ENCODE data around the gene PHACTR3. TPM values are rescaled to one million over a fixed set of nuclear protein-coding genes. Genes with fewer than 3 reads are reported as not detected.

PHACTR3 gene
- total and polyA plus RNA-seq, 2 donors (not counting 3 experiments of a cell fraction or from before 2014, with no cell fraction given): not detected

DNA sequence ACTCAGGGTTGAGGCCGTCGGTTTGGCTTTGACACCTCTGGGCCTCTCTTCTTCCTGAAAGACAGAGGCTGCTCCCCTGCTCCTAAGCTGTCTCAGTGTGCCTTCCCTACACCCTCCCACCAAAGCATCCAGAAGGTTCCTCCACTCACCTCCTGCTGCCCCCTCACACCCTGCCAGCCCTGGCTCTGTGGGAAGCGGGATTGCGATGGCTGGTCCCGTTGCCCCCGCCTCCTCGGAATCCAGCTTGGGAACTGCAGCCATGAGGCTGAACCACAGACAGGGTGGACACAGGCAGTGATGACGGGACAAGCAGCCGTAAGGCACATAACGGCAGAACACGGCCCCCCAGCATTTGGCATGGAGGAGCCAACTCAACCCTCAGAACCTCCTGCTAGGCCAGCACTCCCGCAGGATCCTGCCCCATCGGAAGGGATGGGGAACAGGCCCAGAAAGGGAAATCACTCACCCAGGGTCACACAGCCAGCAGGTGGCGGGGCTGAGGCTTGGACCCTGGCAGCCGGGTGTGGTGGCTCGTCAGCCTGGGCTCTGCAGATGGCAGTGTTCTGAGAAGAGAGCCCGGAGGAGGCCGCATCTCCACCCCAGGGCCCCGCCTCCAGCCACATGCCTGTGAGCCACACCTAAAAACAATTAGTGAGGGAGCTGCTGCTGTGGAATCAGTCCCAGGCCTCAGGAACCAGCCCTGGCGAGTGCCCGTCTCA, 139.6 kb downstream of the PHACTR3 start:
- Histone ChIP-seq H3K4me1 (ENCODE audit: control insufficient read depth, extremely low read depth, insufficient read depth, low read length) (no peaks in the 10 kb centered on the region), H3K9me1 (replicated peaks; ENCODE audit: control insufficient read depth, extremely low read depth, insufficient read depth, low read length) (no peaks in the 10 kb centered on the region), H2AFZ (ENCODE audit: low read depth, low read length) (no peak overlapping the region), H3K27ac (ENCODE audit: insufficient read depth, low read depth, low read length) (no peak overlapping the region), H3K4me3 (replicated peaks in 1 of 3; ENCODE audit: insufficient read depth in 1 of 3, low read depth in 1 of 3, low read length in 3 of 3) (no peak overlapping the region), H3K9ac (replicated peaks; ENCODE audit: extremely low read depth, insufficient read depth, low read length) (no peak overlapping the region), H3K9me3 (replicated peaks; ENCODE audit: control insufficient read depth, insufficient read depth, low read length) (no peaks in the 10 kb centered on the region), H4K20me1 (replicated peaks; ENCODE audit: control insufficient read depth, extremely low read depth, insufficient read depth, low read length) (no peaks in the 10 kb centered on the region), H3K27me3 (ENCODE audit: control insufficient read depth in 2 of 2, insufficient read depth in 2 of 2, low read length in 2 of 2) (no peaks in the 10 kb centered on the region), H3K36me3 (ENCODE audit: control insufficient read depth in 2 of 2, extremely low read depth in 1 of 2, insufficient read depth in 2 of 2, low read length in 2 of 2) (no peaks in the 10 kb centered on the region), H3K79me2 (ENCODE audit: control insufficient read depth, insufficient read depth, low read length) (no peaks in the 10 kb centered on the region), H3K4me2 (ENCODE audit: insufficient read depth, low read length) (no peak overlapping the region)
- TF ChIP-seq GATA2 (IDR thresholded peaks at IDR 0.05; ENCODE audit: insufficient read depth, insufficient read length, low read depth, low read length) (no peak), EZH2 (IDR thresholded peaks at IDR 0.05; ENCODE audit: borderline replicate concordance, low read depth, low read length, severe bottlenecking) (no peak), FOS (IDR thresholded peaks at IDR 0.05; ENCODE audit: borderline replicate concordance, insufficient read depth, low read length) (no peak), JUN (IDR thresholded peaks at IDR 0.05; ENCODE audit: borderline replicate concordance, insufficient read depth, insufficient read length, low read depth) (no peak), MYC (IDR thresholded peaks at IDR 0.05; ENCODE audit: low read depth, low read length) (no peak), POLR2A (IDR thresholded peaks at IDR 0.05; ENCODE audit: low read depth, low read length) (no peak), POLR2AphosphoS5 (IDR thresholded peaks at IDR 0.05; ENCODE audit: insufficient read depth, low read depth, low read length) (no peak)
- TF ChIP-seq, protein P1, sequence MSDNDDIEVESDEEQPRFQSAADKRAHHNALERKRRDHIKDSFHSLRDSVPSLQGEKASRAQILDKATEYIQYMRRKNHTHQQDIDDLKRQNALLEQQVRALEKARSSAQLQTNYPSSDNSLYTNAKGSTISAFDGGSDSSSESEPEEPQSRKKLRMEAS (IDR thresholded peaks at IDR 0.05; ENCODE audit: insufficient read depth, insufficient read length): no peak
- TF ChIP-seq, protein P2, sequence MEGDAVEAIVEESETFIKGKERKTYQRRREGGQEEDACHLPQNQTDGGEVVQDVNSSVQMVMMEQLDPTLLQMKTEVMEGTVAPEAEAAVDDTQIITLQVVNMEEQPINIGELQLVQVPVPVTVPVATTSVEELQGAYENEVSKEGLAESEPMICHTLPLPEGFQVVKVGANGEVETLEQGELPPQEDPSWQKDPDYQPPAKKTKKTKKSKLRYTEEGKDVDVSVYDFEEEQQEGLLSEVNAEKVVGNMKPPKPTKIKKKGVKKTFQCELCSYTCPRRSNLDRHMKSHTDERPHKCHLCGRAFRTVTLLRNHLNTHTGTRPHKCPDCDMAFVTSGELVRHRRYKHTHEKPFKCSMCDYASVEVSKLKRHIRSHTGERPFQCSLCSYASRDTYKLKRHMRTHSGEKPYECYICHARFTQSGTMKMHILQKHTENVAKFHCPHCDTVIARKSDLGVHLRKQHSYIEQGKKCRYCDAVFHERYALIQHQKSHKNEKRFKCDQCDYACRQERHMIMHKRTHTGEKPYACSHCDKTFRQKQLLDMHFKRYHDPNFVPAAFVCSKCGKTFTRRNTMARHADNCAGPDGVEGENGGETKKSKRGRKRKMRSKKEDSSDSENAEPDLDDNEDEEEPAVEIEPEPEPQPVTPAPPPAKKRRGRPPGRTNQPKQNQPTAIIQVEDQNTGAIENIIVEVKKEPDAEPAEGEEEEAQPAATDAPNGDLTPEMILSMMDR (IDR thresholded peaks at IDR 0.05; ENCODE audit: extremely low read depth in 1 of 2, insufficient read depth in 1 of 2, low read depth in 1 of 2, low read length in 2 of 2): no peak
- dilution Hi-C loops (cut with MboI; ENCODE audit: extremely low pct_ligation_motif_present, low sequenced_read_pairs) (no loop called here), intact Hi-C loops (cut with micrococcal nuclease) (no loop called here)
- DNase-seq (ENCODE audit: low read depth, low spot score) (no peak), FAIRE-seq (no peak)
- ChIA-PET CTCF (no interaction called here), POLR2A (no interaction called here)
- no TSS peak for BruUV-seq (replicated peaks)
